Fibroblast of skin of right biceps (primary cell): Measurements from ENCODE around the gene MPL.
A peak's percentile ranks its signal among the peaks of the same experiment; 100 is the strongest.

ENCODE experiments used
- DNase-seq: peaks from one replicate; pipeline ENCODE4 v3.0.0-alpha.2; 2013

Gene MPL

DNA sequence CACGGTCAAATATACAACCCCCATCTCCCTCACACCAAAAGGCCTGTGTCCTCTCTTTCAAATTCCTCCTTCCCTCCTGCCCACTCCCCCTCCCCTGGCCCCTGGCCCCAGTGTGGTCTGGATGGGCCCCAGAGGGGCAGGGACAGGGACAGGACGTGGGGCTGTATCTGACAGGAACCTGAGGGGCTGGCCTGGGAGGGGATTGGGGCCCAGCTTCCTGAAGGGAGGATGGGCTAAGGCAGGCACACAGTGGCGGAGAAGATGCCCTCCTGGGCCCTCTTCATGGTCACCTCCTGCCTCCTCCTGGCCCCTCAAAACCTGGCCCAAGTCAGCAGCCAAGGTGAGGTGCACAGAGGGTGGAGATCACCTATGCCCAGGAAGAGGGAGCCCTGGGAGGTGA, at the start of gene MPL:
Gene MPL, plus strand, starts transcription at position 231 of the 400 bp plus-strand sequence. Its CDS starts 31 bp downstream, at position 262.
- no peak for DNase-seq

DNA sequence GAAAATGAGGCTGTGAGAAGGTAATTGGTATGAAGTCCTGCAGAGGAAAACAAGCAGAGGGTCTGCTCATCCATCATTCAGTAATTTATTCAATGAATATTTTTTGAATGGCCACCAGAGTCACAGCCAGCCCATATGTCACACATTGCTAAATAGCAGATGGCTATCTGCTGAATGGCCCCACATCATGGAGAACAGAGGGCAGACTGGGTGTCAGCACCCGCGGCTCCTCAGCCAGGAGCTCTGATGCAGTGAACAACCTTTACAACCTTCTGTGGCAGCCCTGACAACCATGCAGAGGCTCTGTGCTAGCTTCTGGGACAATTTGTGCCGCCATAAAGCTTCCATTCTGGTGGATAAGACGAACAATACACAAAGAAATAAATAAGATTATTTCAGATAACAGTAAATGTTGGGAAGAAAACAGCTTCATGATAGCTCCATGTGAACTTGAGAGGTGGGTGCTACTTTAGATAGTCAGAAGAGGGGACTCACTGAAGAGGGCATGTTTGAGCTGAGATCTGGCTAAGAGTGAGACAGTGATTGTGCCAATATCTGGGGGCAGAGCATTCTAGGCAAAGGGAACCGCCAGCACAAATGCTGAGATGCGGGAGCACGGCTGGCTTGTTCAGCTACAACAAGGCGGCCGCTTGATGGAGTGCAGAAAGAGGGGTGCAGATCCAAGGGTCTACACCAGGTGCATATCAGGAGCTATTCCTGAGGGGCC, 49.4 kb upstream of the MPL start:
- DNase-seq, result no peak

GRCh38 chr1:43288785-43289706, 48.6 kb upstream of the MPL start:
- no peak for DNase-seq

- DNase-seq, result no peak
Observed at GRCh38 chr1:43292216-43292615, 45.4 kb upstream of the MPL start.

GRCh38 chr1:43292679-43293078, 44.9 kb upstream of the MPL start:
- DNase-seq, result no peak

- DNase-seq, result no peak
Observed at GRCh38 chr1:43293176-43293575, 44.4 kb upstream of the MPL start.

DNA sequence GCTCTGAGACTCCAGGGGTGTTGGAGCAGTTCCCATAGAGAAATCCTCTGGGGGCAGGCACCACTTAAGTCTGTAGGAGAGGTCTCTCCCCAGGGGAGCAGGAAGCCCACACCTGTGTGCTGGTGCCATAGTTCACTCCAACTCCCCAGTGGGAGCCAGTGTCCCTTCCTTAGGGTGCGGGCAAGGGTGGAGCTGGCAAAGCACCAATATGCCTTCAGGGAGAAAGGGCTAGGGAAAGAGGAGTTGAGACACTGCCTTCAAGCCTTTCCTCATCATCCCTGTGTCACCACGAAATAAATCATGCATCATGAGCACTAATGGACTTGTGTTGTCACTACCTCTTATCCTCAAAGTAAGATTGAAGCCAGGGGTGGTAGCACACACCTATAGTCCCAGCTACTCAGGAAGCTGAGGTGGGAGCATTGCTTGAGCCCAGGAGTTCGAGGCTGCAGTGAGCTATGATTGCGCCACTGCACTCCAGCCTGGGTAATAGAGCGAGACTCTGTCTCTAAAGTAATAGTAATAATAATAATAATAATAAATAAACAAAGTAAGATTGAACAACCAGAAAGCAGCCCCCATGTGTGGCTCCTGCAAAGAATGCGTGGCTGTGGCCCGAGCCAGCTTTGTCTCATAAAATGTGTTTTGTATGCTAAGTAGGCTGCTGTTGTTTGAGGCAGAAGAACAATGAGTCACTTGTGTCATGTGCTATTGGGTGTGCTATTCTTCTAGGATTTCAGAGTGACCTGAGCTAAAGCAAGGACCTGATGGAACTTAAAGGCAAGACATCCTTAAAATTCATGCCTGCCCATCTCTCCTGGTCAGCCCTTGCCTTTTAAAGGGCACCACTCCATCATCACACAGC, 43.5 kb upstream of the MPL start:
- DNase-seq, result peak; percentile 26

DNA sequence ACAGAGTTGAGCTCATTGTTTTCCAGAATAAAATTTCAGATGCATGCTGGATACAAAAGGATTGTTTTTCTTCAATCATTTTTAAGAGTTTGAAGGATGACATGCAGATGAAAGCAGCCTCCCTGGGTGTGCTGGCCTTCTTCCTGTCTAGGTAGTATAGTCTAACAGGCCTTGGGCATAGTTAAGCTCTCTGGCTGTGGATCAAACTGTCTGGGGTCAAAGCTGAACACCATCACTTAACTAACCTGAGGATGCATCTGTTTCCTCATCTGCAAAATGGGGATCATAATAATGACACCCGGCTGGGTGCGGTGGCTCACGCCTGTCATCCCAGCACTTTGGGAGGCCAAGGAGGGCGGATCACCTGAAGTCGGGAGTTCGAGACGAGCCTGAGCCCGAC, 42.9 kb upstream of the MPL start:
- no peak for DNase-seq

DNA sequence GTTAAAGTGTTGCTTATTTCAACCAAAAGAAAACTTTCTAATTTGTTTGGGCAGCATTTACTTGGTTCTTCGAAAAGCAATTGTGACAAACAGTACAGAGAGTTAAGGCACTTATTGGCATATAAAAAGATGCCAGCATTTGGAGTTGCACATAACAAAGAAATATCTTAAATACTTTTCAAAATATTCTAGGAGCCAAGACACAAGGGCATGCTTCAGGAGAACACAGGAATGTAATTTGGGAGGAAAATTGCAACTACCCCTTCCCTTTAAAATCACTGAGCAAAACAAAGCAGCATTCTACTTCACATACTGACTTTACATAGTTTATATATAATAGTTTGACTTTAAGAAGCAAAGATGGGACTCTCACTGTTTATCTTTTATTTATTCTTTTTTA, 41.4 kb upstream of the MPL start:
- no peak for DNase-seq

- DNase-seq, result no peak
Observed at GRCh38 chr1:43298055-43298454, 39.6 kb upstream of the MPL start.

DNA sequence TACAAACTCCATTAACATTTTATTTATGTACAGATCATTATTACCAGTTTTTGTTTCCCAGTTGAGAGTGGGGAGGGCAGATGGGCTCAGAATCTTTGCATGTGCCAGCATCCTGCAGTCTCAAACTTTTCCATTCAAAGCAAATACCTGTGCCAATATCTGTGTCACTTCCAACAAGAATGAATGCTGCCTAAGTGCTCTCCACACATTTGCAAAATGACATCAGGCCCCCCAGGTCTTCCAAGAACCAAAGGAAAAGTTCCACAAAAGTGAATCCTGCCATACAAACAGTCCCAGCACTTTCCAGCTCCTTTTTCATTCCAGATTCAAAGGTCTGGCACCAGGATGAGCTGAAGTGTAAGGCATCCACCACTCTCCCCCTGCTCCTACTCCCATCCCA, 38.5 kb upstream of the MPL start:
- DNase-seq, result no peak

GRCh38 chr1:43300378-43301094, 37.1 kb upstream of the MPL start, which contains the start of gene TIE1:
TIE1 (plus strand) TSS chr1:43300982; CDS start chr1:43301072, 90 bp downstream.
- no peak for DNase-seq

DNA sequence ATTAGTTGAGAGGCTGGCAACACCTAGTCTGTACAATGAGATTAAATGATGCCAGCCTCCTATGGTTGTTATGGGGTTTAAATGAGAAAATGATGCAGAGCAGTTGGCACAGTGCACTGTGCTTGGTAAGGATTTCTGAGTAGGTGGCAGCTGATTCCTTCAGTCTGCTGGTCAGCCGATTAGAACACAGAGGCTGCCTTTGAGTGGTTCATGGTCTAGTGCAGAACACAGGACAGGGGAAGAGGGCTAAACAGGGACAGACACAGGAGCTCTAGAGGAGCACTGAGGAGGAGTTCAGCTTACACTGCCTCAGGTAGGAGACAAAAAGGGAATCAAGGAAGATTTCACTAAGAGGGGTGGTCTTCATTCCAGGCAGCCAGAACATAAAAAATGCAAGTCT, 35.4 kb upstream of the MPL start:
- DNase-seq, result no peak

GRCh38 chr1:43302721-43303470, 34.7 kb upstream of the MPL start:
- no peak for DNase-seq

- DNase-seq, result no peak
Observed at GRCh38 chr1:43303471-43304313, 33.9 kb upstream of the MPL start.

GRCh38 chr1:43304314-43304681, 33.3 kb upstream of the MPL start:
- DNase-seq, result no peak

GRCh38 chr1:43304771-43305300, 32.8 kb upstream of the MPL start:
- DNase-seq, result no peak

GRCh38 chr1:43305461-43305860, 32.2 kb upstream of the MPL start:
- no peak for DNase-seq

DNA sequence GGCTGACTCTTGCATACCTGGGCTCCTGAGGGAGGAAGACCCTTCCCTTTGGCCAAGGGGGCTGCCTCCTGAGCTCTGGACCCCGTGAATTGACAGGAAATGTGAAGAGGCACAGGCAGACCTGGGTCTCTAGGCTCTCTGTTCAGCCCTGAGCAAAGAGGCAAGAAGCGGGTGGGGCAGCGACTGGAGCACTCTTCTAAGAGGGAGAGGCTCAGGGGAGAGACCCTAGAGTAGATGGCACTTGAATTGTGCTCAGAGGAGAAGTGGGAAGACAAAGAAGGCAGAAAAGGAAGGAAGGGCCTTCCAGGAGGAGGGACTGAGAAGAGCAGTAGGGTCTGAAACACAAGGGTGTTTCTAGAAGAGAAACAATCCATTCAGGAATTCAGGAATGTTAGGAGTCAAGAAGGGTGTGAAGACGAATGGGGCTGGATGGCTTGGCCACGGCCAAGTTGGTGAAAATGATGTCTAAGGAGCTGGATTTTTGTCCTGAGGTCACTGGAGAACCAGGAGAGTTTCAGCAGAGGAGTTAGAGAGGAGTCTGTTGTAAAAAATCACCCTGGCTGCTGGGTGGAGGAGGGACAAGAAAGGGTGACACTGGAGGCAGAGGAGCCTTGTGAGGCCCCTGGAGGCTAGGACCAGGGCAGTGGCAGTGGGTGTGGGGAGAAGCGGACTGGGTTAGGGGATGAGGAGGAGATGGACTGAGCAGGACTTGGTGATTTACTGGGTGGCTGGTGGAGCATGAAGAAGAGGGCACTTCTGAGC, 31.5 kb upstream of the MPL start:
- DNase-seq, result no peak
